Activated CD8-positive, alpha-beta memory T cell treated with anti-CD3 and anti-CD28 coated beads, Interleukin-2, amount 50 U/mL, for 24 hours (primary cell): ENCODE measurements around the gene FDX1.

ENCODE experiments used
- DNase-seq: peaks from one replicate; pipeline ENCODE4 v3.0.0-alpha.2; 2020; ENCODE audit errors: extremely low read depth

FDX1 gene

DNA sequence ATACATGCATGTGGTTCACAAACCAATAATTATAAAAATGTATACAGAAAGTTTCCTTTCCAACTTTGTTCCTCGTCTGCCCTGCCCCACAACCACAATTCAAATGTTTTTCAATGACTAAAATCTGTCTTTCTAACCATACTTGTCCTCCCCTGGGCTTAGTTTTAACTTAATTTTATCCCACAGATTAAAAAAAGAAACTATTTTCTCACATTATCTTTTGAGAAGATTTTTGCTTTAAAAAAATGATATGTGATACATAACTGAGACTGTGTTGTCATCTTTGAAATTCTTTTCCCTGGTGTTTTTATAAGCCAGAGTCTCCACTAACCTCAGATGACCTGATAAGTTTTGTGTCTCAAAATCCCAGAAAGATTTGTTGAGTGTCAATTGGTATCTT, 79.0 kb downstream of the FDX1 start:
- no peak for DNase-seq

DNA sequence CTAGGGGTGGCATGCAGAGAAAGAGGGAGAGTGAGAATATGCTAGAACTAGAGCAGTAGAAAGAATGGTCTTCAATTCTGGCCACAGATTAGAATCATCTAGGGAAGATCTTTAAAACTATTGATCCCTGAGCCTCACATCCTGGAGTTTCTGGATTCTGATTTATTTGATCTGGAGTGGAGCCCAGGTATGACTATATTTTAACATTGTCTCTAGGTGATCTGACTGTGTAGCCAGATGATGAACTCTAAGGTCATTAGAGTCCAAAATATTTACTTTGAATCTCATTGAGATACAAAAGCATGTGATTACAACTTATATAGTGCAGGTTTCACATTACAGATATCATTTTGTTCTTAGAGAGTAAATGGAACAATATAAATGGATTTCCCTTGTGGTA, 79.7 kb downstream of the FDX1 start:
- DNase-seq: no peak

DNA sequence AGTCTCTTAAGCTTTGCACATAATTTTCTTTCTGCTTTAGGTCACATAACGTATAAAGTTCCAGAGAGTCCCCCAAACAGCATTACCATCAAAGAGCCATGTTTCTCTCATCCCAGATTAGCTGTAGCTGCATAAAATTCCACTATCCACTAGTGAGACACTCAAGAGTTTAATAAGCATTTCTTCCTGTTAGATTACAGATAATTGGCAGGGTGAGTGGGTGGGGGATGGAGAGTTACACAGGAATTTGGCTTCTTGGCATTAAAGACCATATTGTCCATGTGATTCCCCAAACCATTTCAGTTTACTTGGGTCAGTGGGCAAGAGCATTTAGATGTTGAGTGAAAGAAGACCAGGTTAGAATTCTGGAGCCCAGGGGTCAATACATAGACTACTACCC, 82.3 kb downstream of the FDX1 start:
- DNase-seq: no peak

DNA sequence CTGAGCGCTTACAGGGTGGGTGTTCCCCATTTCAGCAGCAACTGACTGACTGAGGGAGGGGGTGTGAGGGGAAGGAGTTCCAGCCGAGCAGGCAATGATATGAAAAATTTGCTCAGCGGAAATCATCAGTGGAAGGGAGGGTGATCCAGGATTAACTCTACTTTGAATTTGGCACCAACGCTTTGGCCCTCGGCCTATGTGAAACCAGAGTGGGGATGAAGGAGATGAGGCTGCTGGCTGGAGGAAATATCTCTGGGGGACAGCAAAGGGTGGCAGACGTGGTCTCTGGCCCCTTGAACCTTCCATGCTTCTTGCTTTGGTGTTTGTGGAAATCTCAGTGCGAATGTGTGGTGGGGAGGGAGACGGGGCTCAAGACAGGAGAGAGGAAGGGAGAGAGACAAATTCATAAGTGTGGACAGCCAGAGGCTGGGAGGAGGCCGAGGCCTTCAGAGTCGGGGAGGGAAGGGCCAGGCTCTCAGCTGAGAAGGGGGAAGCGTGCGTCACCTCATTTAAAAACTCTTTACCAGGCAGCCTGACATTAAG, 83.6 kb downstream of the FDX1 start:
- no peak for DNase-seq

DNA sequence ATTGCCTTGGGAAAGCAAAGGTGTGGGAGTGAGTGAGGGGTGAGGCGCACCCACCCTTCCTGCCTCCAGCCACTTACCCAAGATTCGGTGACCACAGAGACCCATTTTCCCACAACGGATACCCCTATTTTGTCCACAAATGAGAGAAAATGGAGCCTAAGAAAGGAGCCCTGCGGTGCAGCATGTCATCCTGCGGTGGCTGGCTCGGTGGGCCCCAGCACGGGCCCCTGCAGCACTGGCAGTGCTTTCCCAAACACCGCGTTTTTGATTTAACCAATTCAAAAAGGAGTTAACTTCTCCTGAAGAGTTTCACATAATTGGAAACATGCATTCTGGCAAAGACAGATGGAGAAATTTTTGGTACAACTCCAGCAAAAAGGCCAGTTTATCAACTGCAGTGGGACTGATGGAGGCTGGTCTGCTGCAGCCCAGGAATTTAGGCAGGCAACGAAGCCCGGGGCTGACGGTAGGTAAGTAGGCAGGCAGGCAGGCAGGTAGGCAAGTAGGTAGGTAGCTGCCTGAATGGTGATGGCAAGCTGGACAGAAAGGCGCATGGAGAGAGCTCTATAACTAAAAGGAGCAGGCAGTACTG, 84.2 kb downstream of the FDX1 start:
- no peak for DNase-seq
